Stomach smooth muscle (tissue), 2 donors: ENCODE data around the gene PFDN4.

Source experiments
- H3K27ac ChIP-seq: one replicate; pipeline ENCODE4 v1.7.0; 2013; ENCODE audit warnings: mild to moderate bottlenecking, low read length, inconsistent platforms
- H3K27me3 ChIP-seq, 2 donors: one replicate each; pipeline ENCODE4 v1.7.0; 2013; ENCODE audit warnings: low read length in 2 of 2; ENCODE audit not compliant: insufficient read depth in 2 of 2, control insufficient read depth in 1 of 2
- H3K36me3 ChIP-seq, 2 donors: one replicate each; pipeline ENCODE4 v1.7.0; 2013; ENCODE audit warnings: low read length in 2 of 2; ENCODE audit not compliant: control insufficient read depth in 2 of 2, insufficient read depth in 2 of 2
- H3K4me1 ChIP-seq: one replicate; pipeline ENCODE4 v1.7.0; 2013; ENCODE audit warnings: low read length; ENCODE audit not compliant: control insufficient read depth, insufficient read depth
- H3K4me3 ChIP-seq, 2 donors: one replicate each; pipeline ENCODE4 v1.7.0; 2013; ENCODE audit warnings: low read length in 2 of 2
- H3K9ac ChIP-seq, 2 donors: one replicate each; pipeline ENCODE4 v1.7.0; 2013; ENCODE audit warnings: low read length in 2 of 2, mild to moderate bottlenecking in 1 of 2
- H3K9me3 ChIP-seq, 2 donors: one replicate each; pipeline ENCODE4 v1.7.0; 2013; ENCODE audit warnings: low read length in 2 of 2; ENCODE audit not compliant: control insufficient read depth in 2 of 2
- donor health status: healthy.
- donor health status: Pancreatic carcinoma.

Gene PFDN4, protein sequence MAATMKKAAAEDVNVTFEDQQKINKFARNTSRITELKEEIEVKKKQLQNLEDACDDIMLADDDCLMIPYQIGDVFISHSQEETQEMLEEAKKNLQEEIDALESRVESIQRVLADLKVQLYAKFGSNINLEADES

GRCh38 chr20:54207743-54208547, at the start of gene PFDN4:
PFDN4 (plus strand) TSS chr20:54208087; CDS start chr20:54208101, 14 bp downstream.
- Histone ChIP-seq H3K9me3 (no peaks in the 10 kb centered on the region), H3K27me3 (no peaks in the 10 kb centered on the region), H3K27ac (peak within 1 kb of the TSS; percentile 98), H3K4me1 (peaks cover 9% of the 10 kb centered on the region), H3K36me3 (no peaks in the 10 kb centered on the region), H3K4me3 (peak within 1 kb of the TSS; percentile 94 to 96), H3K9ac (peak within 1 kb of the TSS; percentile 93 to 100)

DNA sequence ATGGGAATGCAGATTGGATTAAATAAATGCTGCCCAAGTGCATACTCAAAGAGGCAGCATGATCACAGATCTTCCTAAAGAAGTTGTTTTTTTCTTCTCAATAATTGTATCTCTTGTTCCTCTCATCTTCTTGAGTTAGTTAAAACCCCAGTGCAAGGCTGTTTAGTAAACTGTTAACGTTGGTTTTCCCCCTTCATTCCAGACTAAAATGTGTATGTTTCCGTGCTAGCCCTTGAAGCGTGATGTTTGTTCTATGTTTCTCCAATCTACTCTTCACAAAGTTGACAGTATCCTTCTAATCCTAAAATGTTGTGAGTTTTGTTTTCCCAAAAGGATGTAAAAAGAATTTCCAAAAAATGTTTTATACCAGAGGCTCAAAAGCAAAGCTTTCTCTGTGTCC, 49.7 kb upstream of the PFDN4 start:
- Histone ChIP-seq H3K9ac (no peak overlapping the region), H3K27me3 (peaks cover 2 to 3% of the 10 kb centered on the region in 2 donors), H3K4me1 (no peaks in the 10 kb centered on the region), H3K27ac (no peak overlapping the region), H3K36me3 (no peaks in the 10 kb centered on the region), H3K4me3 (no peak overlapping the region), H3K9me3 (no peaks in the 10 kb centered on the region)

DNA sequence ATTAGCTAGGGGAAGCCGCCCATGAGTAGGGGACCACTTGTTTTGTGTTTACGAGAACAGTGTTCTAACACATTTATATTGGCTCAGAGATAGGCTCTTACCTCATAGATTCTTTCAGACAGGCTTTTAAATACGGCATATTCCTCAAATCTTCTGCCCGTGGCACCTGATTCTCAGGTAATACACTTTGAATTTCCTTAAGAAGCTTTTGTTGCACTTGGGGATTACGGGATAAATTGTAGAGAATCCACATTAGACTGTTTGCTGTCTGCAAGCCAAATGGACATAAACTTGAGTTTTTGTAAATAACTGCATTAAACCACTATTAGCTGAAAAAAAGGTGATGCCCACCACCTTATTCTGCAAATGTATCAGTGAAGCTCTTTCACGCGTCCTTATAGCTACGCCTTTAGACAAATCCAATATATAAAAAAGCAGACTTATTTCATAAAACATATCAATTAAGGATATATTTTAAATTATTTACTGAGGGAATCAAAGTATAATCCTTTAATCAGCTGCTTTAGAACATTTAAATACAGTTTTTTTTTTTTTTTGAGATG, 49.0 kb upstream of the PFDN4 start:
- no peaks in the 10 kb centered on the region for H3K4me1 ChIP-seq
- no peak overlapping the region for H3K9ac ChIP-seq

DNA sequence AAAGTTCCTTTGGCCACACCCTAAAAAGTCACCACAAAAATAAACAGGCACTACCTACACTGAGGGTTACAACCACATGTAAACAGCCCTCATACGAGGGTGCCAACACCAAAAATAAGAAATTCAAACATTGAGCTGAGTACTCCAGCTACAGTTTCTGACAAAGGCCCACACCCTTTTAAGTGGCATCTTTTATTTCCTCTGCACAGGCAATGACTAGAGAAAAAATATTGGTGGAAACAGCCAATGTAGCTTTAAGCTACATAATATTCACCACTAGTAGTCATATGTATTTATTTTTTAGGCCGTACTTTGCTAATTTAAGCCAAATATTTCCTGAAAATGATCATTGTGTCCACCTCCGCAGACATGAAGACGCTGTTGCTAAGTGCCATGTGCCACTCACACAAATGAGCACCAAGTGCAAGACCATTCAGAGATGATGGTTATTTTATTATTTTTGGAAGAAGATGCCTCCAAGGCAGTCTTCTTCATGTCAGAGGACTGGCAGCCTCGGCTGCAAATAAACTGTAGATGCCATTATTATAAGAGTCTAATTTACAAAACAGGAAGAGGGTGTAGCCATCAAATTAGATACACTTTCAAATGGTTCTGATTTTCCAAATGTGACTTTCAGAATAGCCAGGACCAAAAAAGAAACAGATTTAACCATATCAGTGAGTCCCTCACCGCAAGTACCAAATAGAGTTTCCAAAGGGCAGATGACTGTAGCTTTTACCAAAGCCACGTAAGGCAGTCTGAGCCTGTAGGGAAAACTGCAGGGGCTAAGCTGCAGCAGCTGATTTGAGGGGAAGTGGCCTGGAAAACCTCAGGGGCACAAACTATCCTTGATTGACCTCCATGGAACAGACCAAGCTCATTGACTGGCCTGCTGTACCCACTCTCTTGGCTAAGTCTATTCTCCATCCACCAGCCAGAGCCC, 47.6 kb upstream of the PFDN4 start:
- Histone ChIP-seq H3K9ac (no peak overlapping the region), H3K27ac (no peak overlapping the region), H3K27me3 (peaks cover 3 to 4% of the 10 kb centered on the region in 2 donors), H3K9me3 (no peaks in the 10 kb centered on the region), H3K36me3 (no peaks in the 10 kb centered on the region), H3K4me1 (no peaks in the 10 kb centered on the region), H3K4me3 (no peak overlapping the region)

More for the DNA sequence above, 49.0 kb upstream of the PFDN4 start:
- Histone ChIP-seq H3K9me3 (no peaks in the 10 kb centered on the region), H3K27ac (no peak overlapping the region), H3K27me3 (peaks cover 3 to 4% of the 10 kb centered on the region in 2 donors), H3K4me3 (no peak overlapping the region), H3K36me3 (no peaks in the 10 kb centered on the region)

DNA sequence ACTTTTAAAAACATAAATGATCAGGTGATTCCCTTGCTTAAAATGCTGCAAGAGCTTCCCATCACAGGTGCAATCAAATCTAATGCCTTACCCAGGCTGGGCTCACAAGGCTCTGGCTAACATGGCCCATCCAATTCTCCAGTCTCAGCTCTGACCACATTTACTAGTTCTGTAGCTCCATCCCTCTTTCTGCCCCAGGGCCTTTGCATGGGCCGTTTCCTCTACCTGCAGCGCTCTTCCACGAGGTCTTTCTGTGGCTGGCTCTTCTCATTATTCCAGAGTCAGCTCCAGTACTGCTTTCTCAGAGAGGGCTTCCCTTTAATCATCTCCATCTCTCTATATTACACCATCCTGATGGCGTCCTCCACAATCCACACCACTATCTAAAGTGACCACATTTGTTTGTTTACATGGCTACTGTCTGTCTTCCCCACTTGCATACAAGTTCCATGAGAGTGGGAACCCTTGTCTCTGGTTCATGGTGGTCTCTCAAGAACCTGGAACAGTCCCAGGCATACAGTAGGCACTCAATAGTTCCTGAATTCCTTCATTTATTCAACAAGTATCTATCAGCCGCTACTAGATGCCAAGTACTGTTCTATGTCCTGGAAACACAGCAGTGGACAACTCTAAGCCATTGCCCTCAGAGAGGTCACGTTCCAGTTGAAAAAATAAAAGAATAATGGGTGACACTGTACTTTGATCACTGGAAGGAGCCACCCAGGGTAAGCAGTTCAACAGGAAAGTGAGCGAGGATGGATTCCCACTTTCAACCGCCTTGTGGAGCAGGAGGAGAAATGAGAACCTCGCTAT, 46.7 kb upstream of the PFDN4 start:
- Histone ChIP-seq H3K27ac (no peak overlapping the region), H3K27me3 (peaks cover 3 to 6% of the 10 kb centered on the region in 2 donors), H3K9ac (no peak overlapping the region), H3K4me1 (no peaks in the 10 kb centered on the region), H3K9me3 (no peaks in the 10 kb centered on the region), H3K4me3 (no peak overlapping the region), H3K36me3 (no peaks in the 10 kb centered on the region)

DNA sequence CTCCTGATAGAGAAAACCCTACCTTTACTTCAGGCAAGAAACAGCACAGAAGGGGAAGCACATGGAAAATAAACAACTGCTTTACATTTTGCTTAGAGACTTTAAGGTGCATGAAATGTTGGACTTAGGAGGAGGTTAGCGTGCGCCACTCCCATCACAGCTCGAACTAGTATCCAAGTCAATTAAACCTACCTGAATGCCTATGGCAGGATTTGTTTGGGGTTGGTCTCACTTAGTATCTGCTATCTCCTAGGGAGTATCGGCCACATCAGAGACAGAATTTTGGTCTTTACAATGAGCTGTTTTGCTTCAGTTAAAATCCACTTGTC, 46.1 kb upstream of the PFDN4 start:
- Histone ChIP-seq H3K4me1 (no peaks in the 10 kb centered on the region), H3K9ac (no peak overlapping the region), H3K9me3 (no peaks in the 10 kb centered on the region), H3K4me3 (no peak overlapping the region), H3K36me3 (no peaks in the 10 kb centered on the region), H3K27me3 (peaks cover 3 to 6% of the 10 kb centered on the region in 2 donors), H3K27ac (no peak overlapping the region)

GRCh38 chr20:54162378-54163009, 45.4 kb upstream of the PFDN4 start:
- H3K27ac ChIP-seq = no peak overlapping the region
- no peaks in the 10 kb centered on the region for H3K9me3 ChIP-seq
- no peaks in the 10 kb centered on the region for H3K36me3 ChIP-seq
- H3K4me3 ChIP-seq = no peak overlapping the region
- H3K27me3 ChIP-seq = peaks cover 3 to 6% of the 10 kb centered on the region in 2 donors
- no peaks in the 10 kb centered on the region for H3K4me1 ChIP-seq
- no peak overlapping the region for H3K9ac ChIP-seq

- H3K27me3 ChIP-seq = peaks cover 7 to 10% of the 10 kb centered on the region in 2 donors
- no peak overlapping the region for H3K9ac ChIP-seq
- H3K27ac ChIP-seq = no peak overlapping the region
- H3K36me3 ChIP-seq = no peaks in the 10 kb centered on the region
- no peaks in the 10 kb centered on the region for H3K9me3 ChIP-seq
- H3K4me3 ChIP-seq = no peak overlapping the region
- no peaks in the 10 kb centered on the region for H3K4me1 ChIP-seq
These were observed 44.5 kb upstream of the PFDN4 start for GRCh38 chr20:54163402-54163801.

GRCh38 chr20:54165014-54165413, 42.9 kb upstream of the PFDN4 start:
- Histone ChIP-seq H3K4me3 (no peak overlapping the region), H3K9me3 (no peaks in the 10 kb centered on the region), H3K4me1 (no peaks in the 10 kb centered on the region), H3K36me3 (no peaks in the 10 kb centered on the region), H3K27me3 (peaks cover 15 to 17% of the 10 kb centered on the region in 2 donors), H3K9ac (no peak overlapping the region), H3K27ac (no peak overlapping the region)
